ENCODE results near the gene S100A13. TPM values are rescaled to one million over a fixed set of nuclear protein-coding genes. Genes with fewer than 3 reads are reported as not detected.

Gene S100A13
- total RNA-seq, 1 donor from 2014 or later: 172 TPM

- no peaks in the 10 kb centered on the region for H3K27me3 ChIP-seq (ENCODE audit: insufficient read depth, low read length)
- H3K79me2 ChIP-seq (ENCODE audit: insufficient read depth, low read length): peaks cover 91% of the 10 kb centered on the region
- H3K27ac ChIP-seq (ENCODE audit: low read depth, low read length): no peak overlapping the region
- H3K4me1 ChIP-seq (ENCODE audit: insufficient read depth, low read length): no peaks in the 10 kb centered on the region
- H3K36me3 ChIP-seq (ENCODE audit: insufficient read depth, low read length): peaks cover 70% of the 10 kb centered on the region
- Mint-ChIP-seq H3K4me3 (ENCODE audit: unreplicated experiment) (no peak overlapping the region), H3K27ac (ENCODE audit: unreplicated experiment) (no peak overlapping the region), H3K27me3 (ENCODE audit: low read depth, unreplicated experiment) (no peaks in the 10 kb centered on the region), H3K36me3 (ENCODE audit: low read depth, unreplicated experiment) (peaks cover 20% of the 10 kb centered on the region), H3K4me1 (ENCODE audit: low read depth, unreplicated experiment) (no peaks in the 10 kb centered on the region), H3K9me3 (ENCODE audit: unreplicated experiment) (peaks cover 2% of the 10 kb centered on the region)
- H4K20me1 ChIP-seq (ENCODE audit: insufficient read depth, low read length): peaks cover 69% of the 10 kb centered on the region
- no peak overlapping the region for H3K9ac ChIP-seq (ENCODE audit: low read length)
- TF ChIP-seq, protein P1, sequence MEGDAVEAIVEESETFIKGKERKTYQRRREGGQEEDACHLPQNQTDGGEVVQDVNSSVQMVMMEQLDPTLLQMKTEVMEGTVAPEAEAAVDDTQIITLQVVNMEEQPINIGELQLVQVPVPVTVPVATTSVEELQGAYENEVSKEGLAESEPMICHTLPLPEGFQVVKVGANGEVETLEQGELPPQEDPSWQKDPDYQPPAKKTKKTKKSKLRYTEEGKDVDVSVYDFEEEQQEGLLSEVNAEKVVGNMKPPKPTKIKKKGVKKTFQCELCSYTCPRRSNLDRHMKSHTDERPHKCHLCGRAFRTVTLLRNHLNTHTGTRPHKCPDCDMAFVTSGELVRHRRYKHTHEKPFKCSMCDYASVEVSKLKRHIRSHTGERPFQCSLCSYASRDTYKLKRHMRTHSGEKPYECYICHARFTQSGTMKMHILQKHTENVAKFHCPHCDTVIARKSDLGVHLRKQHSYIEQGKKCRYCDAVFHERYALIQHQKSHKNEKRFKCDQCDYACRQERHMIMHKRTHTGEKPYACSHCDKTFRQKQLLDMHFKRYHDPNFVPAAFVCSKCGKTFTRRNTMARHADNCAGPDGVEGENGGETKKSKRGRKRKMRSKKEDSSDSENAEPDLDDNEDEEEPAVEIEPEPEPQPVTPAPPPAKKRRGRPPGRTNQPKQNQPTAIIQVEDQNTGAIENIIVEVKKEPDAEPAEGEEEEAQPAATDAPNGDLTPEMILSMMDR (IDR thresholded peaks at IDR 0.05; ENCODE audit: insufficient read depth, low read depth, low read length): no peak
- TF ChIP-seq EZH2 (IDR thresholded peaks at IDR 0.05; ENCODE audit: insufficient read depth, low read length): no peak
- DNase-seq (ENCODE audit: low read depth) (no peak), FAIRE-seq (no peak)
- H2AFZ ChIP-seq (ENCODE audit: low read depth, low read length): no peak overlapping the region
- H3K4me3 ChIP-seq (ENCODE audit: insufficient read depth, low read depth, low read length): no peak overlapping the region
- H3K9me3 ChIP-seq (ENCODE audit: insufficient read depth, low read depth, low read length): no peaks in the 10 kb centered on the region
- H3K4me2 ChIP-seq (ENCODE audit: low read length): no peak overlapping the region
These were observed 12.0 kb upstream of the S100A13 start for GRCh38 chr1:153639280-153639679.

DNA sequence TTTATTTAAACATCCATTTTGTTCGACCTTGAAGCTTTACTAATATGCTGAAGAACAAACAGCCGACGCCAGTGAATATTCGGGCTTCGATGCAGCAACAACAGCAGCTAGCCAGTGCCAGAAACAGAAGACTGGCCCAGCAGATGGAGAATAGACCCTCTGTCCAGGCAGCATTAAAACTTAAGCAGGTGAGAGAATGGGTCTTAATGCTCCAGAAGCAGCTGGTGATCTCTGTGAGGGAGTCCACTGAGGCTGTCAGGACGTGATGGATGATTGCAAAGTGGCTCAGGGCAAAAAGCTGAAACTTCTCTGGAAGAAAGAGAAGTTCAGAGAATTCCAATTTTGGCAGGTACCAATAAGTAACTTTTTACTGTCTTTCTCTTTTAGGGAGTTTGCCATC is 11.0 kb upstream of the S100A13 start:
- Histone ChIP-seq H3K9ac (ENCODE audit: low read length) (no peak overlapping the region), H3K4me2 (ENCODE audit: low read length) (no peak overlapping the region), H3K4me1 (ENCODE audit: insufficient read depth, low read length) (peaks cover 3% of the 10 kb centered on the region), H3K4me3 (ENCODE audit: insufficient read depth, low read depth, low read length) (no peak overlapping the region), H3K27me3 (ENCODE audit: insufficient read depth, low read length) (no peaks in the 10 kb centered on the region), H4K20me1 (ENCODE audit: insufficient read depth, low read length) (peaks cover 59% of the 10 kb centered on the region), H3K27ac (ENCODE audit: low read depth, low read length) (no peak overlapping the region), H3K79me2 (ENCODE audit: insufficient read depth, low read length) (peaks cover 84% of the 10 kb centered on the region), H3K36me3 (ENCODE audit: insufficient read depth, low read length) (peaks cover 60% of the 10 kb centered on the region), H3K9me3 (ENCODE audit: insufficient read depth, low read depth, low read length) (no peaks in the 10 kb centered on the region), H2AFZ (ENCODE audit: low read depth, low read length) (no peak overlapping the region)
- Mint-ChIP-seq H3K4me3 (ENCODE audit: unreplicated experiment) (no peak overlapping the region), H3K4me1 (ENCODE audit: low read depth, unreplicated experiment) (peaks cover under 1% of the 10 kb centered on the region), H3K27me3 (ENCODE audit: low read depth, unreplicated experiment) (no peaks in the 10 kb centered on the region), H3K36me3 (ENCODE audit: low read depth, unreplicated experiment) (peaks cover 16% of the 10 kb centered on the region), H3K27ac (ENCODE audit: unreplicated experiment) (no peak overlapping the region), H3K9me3 (ENCODE audit: unreplicated experiment) (peaks cover 2% of the 10 kb centered on the region)
- FAIRE-seq (no peak), DNase-seq (ENCODE audit: low read depth) (no peak)
- no peak for TF ChIP-seq EZH2 (IDR thresholded peaks at IDR 0.05; ENCODE audit: insufficient read depth, low read length)
- TF ChIP-seq, protein P1 (IDR thresholded peaks at IDR 0.05; ENCODE audit: insufficient read depth, low read depth, low read length): no peak

GRCh38 chr1:153636312-153636711 is 9.0 kb upstream of the S100A13 start:
- Histone ChIP-seq H3K27me3 (ENCODE audit: insufficient read depth, low read length) (no peaks in the 10 kb centered on the region), H3K4me1 (ENCODE audit: insufficient read depth, low read length) (peaks cover 8% of the 10 kb centered on the region), H4K20me1 (ENCODE audit: insufficient read depth, low read length) (peaks cover 45% of the 10 kb centered on the region), H3K9ac (ENCODE audit: low read length) (no peak overlapping the region), H3K27ac (ENCODE audit: low read depth, low read length) (no peak overlapping the region), H3K4me2 (ENCODE audit: low read length) (peak overlapping the region; percentile 94), H3K9me3 (ENCODE audit: insufficient read depth, low read depth, low read length) (no peaks in the 10 kb centered on the region), H2AFZ (ENCODE audit: low read depth, low read length) (no peak overlapping the region), H3K4me3 (ENCODE audit: insufficient read depth, low read depth, low read length) (no peak overlapping the region), H3K36me3 (ENCODE audit: insufficient read depth, low read length) (peaks cover 41% of the 10 kb centered on the region), H3K79me2 (ENCODE audit: insufficient read depth, low read length) (peaks cover 66% of the 10 kb centered on the region)
- TF ChIP-seq, protein P1 (IDR thresholded peaks at IDR 0.05; ENCODE audit: insufficient read depth, low read depth, low read length): no peak
- no peak for TF ChIP-seq EZH2 (IDR thresholded peaks at IDR 0.05; ENCODE audit: insufficient read depth, low read length)
- peaks cover 3% of the 10 kb centered on the region for H3K4me1 Mint-ChIP-seq (ENCODE audit: low read depth, unreplicated experiment)
- H3K4me3 Mint-ChIP-seq (ENCODE audit: unreplicated experiment): peak overlapping the region; percentile 97
- no peak overlapping the region for H3K27ac Mint-ChIP-seq (ENCODE audit: unreplicated experiment)
- H3K9me3 Mint-ChIP-seq (ENCODE audit: unreplicated experiment): peaks cover 2% of the 10 kb centered on the region
- no peak for FAIRE-seq
- H3K36me3 Mint-ChIP-seq (ENCODE audit: low read depth, unreplicated experiment): peaks cover 9% of the 10 kb centered on the region
- H3K27me3 Mint-ChIP-seq (ENCODE audit: low read depth, unreplicated experiment): no peaks in the 10 kb centered on the region
- DNase-seq (ENCODE audit: low read depth): no peak

Data from astrocyte (in vitro differentiated cells and primary cell).